ENCODE data around the gene SLC25A41.
"Not testable (repeated sequence)": the region's sequence is repeated elsewhere in the genome, so short reads cannot be mapped to it uniquely, and the experiment has no call there.

The SLC25A41 gene

GRCh38 chr19:6412061-6412446 lies 21.5 kb downstream of the SLC25A41 start:
- no peak for DNase-seq (ENCODE audit: low spot score)

GRCh38 chr19:6409346-6409745 lies 24.2 kb downstream of the SLC25A41 start:
- no peak for DNase-seq (ENCODE audit: low spot score)

DNA sequence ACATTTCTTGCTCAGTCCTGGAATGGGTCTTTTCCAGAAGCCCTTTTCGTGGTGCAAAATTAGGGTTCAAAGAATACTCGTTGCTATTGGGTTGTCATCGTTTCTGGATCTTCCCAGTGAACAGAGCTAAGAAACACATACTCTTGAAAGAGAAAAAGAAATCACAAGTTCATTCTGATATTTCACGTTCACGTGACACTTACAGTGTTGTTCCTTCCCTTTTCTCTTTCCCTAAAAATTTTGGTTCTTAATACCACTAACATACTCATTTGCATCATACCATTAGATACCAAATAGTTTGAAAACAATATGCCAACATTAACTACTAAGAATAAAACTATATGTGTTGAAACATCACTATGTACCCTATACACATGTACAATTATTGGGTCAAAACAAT lies 27.2 kb downstream of the SLC25A41 start:
- no peak for DNase-seq (ENCODE audit: low spot score)

- peak; percentile 82 for DNase-seq (ENCODE audit: low spot score)
Measured at GRCh38 chr19:6402837-6403608, 30.5 kb downstream of the SLC25A41 start.

DNA sequence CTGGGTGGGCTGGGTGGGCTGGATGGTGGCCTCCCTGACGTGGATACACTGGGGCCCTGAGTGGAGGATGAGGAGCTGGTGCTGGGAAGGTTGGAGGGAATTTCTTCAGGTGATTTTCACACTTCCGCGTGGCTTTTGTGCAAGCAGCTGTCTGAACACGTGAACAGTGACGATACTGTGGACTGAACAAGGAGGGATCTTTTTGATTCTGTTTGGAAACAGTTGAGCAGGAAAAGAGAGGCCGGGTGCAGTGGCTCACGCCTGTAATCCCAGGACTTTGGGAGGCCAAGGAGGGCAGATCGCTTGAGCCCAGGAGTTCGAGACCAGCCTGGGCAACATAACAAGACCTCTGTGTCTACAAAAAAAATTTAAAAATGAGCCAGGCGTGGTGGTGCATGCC lies 31.5 kb downstream of the SLC25A41 start:
- no peak for DNase-seq (ENCODE audit: low spot score)

DNA sequence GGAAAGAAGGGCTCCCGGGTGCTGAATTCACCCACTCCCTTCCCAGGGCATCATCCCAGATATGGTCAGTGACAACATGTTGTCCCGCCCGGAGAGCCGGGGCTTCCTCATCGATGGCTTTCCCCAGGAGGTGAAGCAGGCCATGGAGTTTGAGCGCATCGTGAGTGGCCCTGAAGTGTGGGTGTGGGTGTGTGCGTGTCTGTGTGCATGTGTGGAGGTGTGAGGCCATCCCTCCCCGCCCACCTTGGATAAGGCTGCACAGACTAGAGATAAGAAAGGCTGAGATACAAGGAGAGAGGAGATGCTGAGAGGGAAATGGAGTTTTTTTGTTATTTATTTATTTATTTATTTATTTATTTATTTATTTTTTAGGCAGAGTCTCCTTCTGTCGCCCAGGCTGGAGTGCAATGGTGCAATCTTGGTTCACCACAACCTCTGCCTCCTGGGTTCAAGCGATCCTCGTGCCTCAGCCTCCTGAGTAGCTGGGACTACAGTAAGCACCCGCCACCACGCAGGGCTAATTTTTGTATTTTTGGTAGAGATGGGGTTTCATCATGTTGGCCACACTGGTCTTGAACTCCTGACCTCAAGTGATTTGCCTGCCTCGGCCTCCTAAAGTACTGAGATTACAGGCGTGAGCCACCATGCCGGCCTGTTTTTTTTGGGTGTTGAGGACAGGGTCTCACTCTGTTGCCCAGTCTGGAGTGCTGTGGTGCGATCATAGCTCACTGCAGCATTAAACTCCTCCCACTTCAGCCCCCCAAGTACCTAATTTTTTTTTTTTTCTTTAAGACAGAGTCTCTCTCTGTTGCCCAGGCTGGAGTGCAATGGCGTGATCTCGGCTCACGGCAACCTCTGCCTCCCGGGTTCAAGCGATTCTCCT lies 33.3 kb downstream of the SLC25A41 start:
- not testable (repeated sequence) for DNase-seq (ENCODE audit: low spot score)

DNA sequence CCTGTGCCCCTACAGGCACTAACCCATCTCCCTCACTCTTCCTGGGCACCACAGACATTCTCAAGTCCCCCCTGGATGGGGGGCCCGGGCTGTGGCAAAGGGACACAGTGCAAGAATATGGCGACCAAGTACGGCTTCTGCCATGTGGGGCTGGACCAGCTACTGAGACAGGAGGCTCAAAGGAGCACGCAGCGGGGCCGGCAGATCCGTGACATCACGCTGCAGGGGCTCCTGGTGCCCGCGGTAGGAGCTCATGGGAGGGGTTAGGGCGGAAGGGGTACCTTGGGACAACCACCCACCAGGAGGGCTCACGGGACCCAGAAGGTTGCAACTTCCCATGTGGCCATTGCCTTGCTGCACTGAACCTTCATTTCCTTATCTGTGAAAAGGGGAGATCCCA lies 37.3 kb downstream of the SLC25A41 start:
- no peak for DNase-seq (ENCODE audit: low spot score)

- DNase-seq (ENCODE audit: low spot score) = no peak
Measured at GRCh38 chr19:6394831-6395230, 38.7 kb downstream of the SLC25A41 start.

DNA sequence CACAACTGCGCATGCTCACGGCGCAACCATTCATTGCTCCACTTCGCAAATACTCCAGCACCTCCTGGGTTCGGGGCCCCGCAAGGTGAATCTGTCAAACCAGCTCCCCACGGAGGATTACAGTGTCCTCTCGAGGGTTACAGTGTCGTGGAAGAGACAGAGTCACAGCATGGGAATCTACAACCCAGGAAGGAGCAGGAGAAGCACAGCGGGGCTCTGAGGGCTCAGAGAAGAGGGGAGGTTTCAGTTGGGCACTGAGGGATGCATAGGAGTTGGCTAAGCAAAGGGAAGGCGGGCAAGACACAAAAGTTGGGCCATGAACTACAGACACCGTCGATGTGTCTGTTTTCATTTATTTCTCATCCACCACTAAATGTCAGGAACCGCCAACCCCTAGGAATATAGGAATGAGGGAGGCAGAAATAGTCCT lies 39.6 kb downstream of the SLC25A41 start:
- no peak for DNase-seq (ENCODE audit: low spot score)

- DNase-seq (ENCODE audit: low spot score) = peak; percentile 97
Measured at GRCh38 chr19:6393074-6393982, 40.2 kb downstream of the SLC25A41 start, which contains the start of gene GTF2F1. Gene GTF2F1, minus strand, starts transcription at chr19:6393164. Its CDS starts 169 bp downstream, at chr19:6392995.

DNA sequence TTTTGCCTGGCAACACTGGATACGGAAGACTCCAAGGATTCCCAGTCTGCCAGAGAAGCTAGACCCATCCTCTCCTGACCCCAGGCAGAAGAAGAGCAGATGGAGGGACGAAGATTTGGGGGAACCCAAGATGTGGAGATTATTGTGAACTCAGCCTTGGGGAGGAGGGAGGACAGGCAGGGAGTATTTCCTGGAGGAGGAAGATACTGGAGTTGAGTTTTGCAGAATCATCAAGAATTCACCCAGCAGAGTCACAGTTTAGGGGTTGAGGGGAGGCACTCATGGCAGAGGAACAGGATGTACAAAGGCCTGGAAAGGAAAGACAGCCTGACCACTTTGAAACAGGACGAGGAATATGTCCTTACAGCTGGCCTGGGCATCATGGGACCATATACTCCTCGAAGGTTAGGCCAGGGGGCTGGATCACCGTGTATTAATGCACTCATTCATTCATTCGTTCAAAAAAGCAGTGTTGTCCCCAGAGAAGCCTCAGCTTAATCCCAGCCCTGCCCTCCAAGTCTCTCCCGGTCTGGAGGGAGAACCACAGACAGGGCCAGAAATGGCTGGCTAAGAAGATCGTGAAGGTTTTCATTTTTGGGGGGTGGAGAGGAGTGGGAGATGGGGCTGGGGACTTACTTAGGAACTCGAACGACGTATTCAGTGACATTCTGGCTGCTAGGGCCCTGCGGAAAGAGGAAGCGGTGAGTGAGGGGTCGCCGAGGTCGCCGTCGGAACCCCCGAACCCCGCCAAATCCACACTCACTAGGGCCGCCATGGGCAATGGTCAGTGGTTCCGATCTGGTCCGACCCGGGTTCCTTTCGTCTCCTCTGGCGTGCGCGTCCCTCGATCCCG lies 41.1 kb downstream of the SLC25A41 start:
- no peak for DNase-seq (ENCODE audit: low spot score)

- no peak for DNase-seq (ENCODE audit: low spot score)
Measured at GRCh38 chr19:6387372-6387771, 46.2 kb downstream of the SLC25A41 start.

- DNase-seq (ENCODE audit: low spot score) = no peak
Measured at GRCh38 chr19:6384381-6384780, 49.2 kb downstream of the SLC25A41 start.

DNA sequence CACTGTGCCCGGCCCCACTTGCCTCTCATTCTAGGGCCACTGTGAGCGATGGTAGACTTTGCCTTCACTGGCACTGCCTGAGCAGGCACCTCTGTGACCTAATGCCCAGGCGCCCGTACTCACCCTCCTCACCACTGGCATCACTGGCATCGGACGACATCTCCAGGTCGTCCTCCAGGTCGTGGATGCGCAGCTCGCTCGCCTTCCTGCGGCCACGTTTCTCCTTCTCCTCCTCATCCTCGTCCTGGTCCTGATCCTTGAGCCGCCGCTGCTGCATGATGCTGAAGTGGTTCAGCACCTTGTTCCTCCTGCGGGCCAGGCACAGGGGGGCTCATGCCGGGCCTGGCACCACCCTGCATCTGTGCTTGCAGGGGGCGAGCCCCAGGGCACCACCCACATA lies 50.4 kb downstream of the SLC25A41 start:
- no peak for DNase-seq (ENCODE audit: low spot score)

DNA sequence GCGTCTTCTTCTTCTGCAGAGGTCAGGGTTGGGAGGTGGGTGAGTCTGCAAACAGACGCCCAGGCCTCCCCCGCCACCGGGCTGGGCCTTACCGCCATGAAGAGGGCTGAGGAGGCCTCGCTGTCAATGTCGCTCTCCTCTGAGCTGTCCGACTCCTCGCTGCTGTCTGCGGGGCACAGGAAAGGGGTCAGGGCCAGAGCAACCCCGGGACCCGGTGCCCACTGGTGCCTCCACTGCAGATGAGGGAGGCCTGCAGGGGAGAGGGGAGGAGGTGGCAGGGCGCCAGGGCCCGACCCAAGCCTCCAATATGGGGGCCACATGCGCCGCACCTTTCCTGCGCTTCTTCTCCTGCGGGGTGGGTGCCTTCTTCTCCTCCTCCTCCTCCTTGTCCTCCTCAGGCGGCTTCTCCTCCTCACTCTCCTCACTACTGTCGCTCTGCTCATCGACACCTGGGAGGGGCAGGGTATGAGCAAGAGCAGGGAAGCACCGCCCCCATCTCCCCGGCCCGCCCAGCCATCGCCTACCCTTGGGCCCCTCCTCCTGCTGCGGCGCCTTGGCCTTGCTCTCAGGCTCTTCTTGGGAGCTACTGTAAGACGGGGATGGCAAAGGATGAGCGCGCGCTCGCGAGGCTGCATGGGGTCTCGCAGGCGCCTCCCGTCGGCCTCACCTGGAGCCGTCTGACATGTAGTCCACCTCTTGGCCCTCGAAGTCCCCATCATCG lies 52.4 kb downstream of the SLC25A41 start:
- peak; percentile 61 for DNase-seq (ENCODE audit: low spot score)

GRCh38 chr19:6379744-6380143 lies 53.8 kb downstream of the SLC25A41 start:
- no peak for DNase-seq (ENCODE audit: low spot score)

DNA sequence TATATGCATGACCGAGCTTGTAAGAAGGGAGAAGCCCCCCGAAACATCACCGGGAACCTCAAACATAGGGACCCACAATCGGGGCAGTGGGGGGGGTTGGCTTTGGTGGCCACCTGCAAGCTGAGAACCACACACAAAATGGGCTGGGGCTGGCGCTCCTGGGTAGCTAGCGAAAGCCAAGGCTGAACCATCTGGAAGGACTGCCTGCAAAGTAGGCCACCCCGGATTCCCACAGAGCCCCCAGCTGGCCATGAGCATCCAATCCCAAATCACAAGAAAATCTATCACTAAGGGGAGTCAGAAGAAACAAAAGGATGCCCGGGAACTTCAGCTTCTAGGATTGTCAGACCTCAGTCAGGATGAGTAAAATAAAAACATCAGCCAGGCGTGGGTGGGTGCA lies 55.1 kb downstream of the SLC25A41 start:
- DNase-seq (ENCODE audit: low spot score) = no peak

DNA sequence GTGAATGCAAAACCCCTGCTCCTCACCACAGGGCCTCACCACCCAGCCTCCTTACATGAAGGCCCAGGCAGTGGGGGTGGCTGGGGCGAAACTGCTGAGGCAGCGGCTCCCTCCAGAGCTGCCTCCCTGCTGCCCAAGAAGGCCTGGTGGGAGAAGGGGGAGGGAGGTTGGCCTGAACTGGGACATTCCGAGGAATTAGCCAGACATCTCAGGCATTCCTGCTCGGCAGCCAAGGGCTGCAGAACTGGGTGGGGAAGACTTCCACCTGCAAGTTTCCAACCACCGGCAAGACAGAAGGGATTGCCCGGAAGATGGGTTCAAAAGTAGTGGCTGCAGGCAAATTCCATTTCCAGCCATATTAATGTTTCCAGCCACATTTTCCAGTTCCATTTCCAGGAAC lies 55.5 kb downstream of the SLC25A41 start:
- no peak for DNase-seq (ENCODE audit: low spot score)

DNA sequence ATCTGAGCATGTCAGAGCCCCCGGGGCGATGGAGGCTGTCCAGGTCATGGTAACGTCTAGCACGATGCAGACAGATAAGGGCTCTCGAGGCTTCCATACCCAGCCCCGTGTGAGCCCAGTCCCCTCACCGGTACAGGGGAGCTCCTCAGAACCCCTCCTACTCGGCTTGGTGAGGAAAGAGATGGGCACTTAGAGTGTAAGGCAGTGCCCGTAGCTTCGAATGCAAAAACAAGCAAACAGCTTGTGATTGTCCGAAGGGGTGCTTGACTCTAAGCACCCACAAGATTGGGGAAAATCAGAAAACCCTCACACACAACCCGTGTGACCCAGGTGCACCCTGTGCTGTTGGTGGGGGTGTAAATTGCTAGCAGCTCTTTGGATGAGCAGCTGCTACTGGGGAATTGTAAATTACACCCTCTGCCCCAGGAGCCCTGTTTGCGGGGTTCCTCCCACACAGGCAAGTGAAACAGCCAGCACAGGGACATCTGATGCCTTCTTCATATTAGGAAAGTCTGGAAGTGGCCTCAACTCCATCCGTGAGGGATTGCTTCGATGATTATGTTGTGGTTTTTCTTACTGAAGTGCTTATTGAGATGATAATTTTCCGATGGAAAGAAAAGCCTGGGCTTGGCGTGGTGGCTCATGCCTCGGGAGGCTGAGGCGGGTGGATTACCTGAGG lies 56.9 kb downstream of the SLC25A41 start:
- no peak for DNase-seq (ENCODE audit: low spot score)
